ENCODE results near the gene KAZALD1. TPM values are rescaled to one million over a fixed set of nuclear protein-coding genes. Genes with fewer than 3 reads are reported as not detected.
A peak's percentile ranks its signal among the peaks of the same experiment; 100 is the strongest.

KAZALD1 gene
- total and polyA plus RNA-seq, 10 of the 15 experiments (the other 5 are each of a cell fraction or from before 2014, with no cell fraction given), result 0.10 to 4.3 (median 1.9) TPM

DNA sequence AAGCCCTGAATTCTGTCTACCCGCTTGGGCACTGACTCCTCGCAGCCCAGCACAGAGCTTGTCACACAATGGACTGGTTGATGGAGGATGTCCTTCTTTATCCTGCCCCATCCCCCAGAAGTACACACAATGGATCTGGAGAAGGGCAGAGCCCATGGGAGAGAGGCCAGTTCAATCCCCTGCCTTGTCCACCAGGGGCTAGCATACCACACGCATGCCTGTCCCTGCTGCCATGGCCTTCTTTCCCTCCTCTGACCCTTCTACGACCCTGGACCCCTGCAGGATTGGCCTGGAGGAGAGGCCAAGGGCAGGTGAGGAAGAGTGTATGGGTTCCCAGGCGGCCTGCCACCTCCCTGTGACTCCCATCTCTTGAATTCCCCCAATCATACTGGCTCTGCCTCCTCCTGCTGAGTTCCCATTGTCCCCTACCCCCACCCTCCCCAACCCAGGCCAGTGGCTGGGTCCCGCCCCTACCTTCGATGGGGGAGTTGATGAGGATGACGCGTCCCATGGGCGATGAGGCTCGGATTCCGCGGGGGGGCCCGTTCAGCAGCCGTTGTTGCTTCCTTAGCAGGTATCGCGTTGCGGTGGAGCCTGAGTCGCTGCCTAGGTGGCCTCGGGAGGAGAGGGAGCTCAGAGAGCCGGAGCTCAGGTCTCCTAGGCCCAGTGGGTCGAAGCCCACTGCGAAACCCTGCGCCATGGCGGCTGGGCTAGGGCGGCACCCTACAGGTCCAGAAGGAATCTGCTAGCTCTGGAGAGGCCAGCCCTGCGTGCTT lies 32.1 kb upstream of the KAZALD1 start:
- WGBS (ENCODE audit: insufficient coverage, insufficient replicate concordance, low lambda C conversion rate, missing lambda C conversion rate), result 45% methylated on average over 26 of the region's 27 CpGs
- TF ChIP-seq, protein P1, sequence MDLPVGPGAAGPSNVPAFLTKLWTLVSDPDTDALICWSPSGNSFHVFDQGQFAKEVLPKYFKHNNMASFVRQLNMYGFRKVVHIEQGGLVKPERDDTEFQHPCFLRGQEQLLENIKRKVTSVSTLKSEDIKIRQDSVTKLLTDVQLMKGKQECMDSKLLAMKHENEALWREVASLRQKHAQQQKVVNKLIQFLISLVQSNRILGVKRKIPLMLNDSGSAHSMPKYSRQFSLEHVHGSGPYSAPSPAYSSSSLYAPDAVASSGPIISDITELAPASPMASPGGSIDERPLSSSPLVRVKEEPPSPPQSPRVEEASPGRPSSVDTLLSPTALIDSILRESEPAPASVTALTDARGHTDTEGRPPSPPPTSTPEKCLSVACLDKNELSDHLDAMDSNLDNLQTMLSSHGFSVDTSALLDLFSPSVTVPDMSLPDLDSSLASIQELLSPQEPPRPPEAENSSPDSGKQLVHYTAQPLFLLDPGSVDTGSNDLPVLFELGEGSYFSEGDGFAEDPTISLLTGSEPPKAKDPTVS (IDR thresholded peaks at IDR 0.05; ENCODE audit: low read depth, low read length), result no peak
- TF ChIP-seq CREB1 (IDR thresholded peaks at IDR 0.05; ENCODE audit: low read depth) (no peak), EED (IDR thresholded peaks at IDR 0.05; ENCODE audit: low read depth) (no peak), NR2F1 (conservative IDR thresholded peaks at IDR 0.05) (no peak)
- TF ChIP-seq, protein P2, sequence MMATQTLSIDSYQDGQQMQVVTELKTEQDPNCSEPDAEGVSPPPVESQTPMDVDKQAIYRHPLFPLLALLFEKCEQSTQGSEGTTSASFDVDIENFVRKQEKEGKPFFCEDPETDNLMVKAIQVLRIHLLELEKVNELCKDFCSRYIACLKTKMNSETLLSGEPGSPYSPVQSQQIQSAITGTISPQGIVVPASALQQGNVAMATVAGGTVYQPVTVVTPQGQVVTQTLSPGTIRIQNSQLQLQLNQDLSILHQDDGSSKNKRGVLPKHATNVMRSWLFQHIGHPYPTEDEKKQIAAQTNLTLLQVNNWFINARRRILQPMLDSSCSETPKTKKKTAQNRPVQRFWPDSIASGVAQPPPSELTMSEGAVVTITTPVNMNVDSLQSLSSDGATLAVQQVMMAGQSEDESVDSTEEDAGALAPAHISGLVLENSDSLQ (IDR thresholded peaks at IDR 0.05), result no peak
- TF ChIP-seq, protein P3, sequence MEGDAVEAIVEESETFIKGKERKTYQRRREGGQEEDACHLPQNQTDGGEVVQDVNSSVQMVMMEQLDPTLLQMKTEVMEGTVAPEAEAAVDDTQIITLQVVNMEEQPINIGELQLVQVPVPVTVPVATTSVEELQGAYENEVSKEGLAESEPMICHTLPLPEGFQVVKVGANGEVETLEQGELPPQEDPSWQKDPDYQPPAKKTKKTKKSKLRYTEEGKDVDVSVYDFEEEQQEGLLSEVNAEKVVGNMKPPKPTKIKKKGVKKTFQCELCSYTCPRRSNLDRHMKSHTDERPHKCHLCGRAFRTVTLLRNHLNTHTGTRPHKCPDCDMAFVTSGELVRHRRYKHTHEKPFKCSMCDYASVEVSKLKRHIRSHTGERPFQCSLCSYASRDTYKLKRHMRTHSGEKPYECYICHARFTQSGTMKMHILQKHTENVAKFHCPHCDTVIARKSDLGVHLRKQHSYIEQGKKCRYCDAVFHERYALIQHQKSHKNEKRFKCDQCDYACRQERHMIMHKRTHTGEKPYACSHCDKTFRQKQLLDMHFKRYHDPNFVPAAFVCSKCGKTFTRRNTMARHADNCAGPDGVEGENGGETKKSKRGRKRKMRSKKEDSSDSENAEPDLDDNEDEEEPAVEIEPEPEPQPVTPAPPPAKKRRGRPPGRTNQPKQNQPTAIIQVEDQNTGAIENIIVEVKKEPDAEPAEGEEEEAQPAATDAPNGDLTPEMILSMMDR (IDR thresholded peaks at IDR 0.05 in 2 of 3, conservative IDR thresholded peaks at IDR 0.05 in 1 of 3; ENCODE audit: control insufficient read depth in 2 of 3, extremely low read depth in 1 of 3, insufficient read depth in 1 of 3, low read depth in 3 of 3, low read length in 3 of 3), result 0 out of 6 replicates have a peak, but pooled peaks of 1 of the 3 experiments have one; percentile 4
- Histone ChIP-seq H3K4me3 (no peak overlapping the region), H3K9ac (ENCODE audit: control insufficient read depth, insufficient read depth, low read length) (no peak overlapping the region), H2AFZ (ENCODE audit: control insufficient read depth, low read depth, low read length) (no peak overlapping the region), H4K20me1 (ENCODE audit: control insufficient read depth, insufficient read depth) (no peaks in the 10 kb centered on the region), H3K9me3 (replicated peaks; ENCODE audit: control insufficient read depth, insufficient read depth, low read length) (no peaks in the 10 kb centered on the region), H3K4me2 (ENCODE audit: control insufficient read depth, insufficient read depth) (no peak overlapping the region), H3K36me3 (ENCODE audit: control insufficient read depth in 2 of 2, insufficient read depth in 2 of 2, low read length in 1 of 2) (no peaks in the 10 kb centered on the region), H3K27me3 (replicated peaks in 1 of 2; ENCODE audit: control insufficient read depth in 2 of 2, insufficient read depth in 2 of 2, low read length in 1 of 2) (peaks cover 5 to 9% of the 10 kb centered on the region in 2 experiments), H3K4me1 (ENCODE audit: control insufficient read depth, insufficient read depth, low read length) (peaks cover 21% of the 10 kb centered on the region), H3K79me2 (ENCODE audit: control insufficient read depth, insufficient read depth, low read length) (no peaks in the 10 kb centered on the region), H3K27ac (ENCODE audit: control insufficient read depth, insufficient read depth) (no peak overlapping the region)
- RAD21 ChIA-PET (ENCODE audit: unreplicated experiment), result interaction anchor here (1.4 to 1.7 kb wide), 3 partner anchors 12 to 20 kb away, joined by 5 to 7 read pairs (median 5); no protein-coding TSS in a partner anchor
- CTCF ChIA-PET, result interaction anchor here (2.9 to 6.5 kb wide), 4 partner anchors 12 to 21 kb away, joined by 17 to 86 read pairs (median 32); no protein-coding TSS in a partner anchor
- DNase-seq (ENCODE audit: low read depth, low spot score), result no peak
- in situ Hi-C loops (cut with MboI), result no loop called here
- intact Hi-C loops (cut with micrococcal nuclease; ENCODE audit: unreplicated experiment), result loop anchor here (5.0 kb wide), 1 partner anchor 38 kb away; no protein-coding TSS in a partner anchor
- ATAC-seq, result no peak
- SMC1A ChIA-PET (ENCODE audit: uncharacterized antibody, unreplicated experiment), result interaction anchor here (1.5 to 4.3 kb wide), 2 partner anchors 10 to 12 kb away, joined by 5 to 24 read pairs; no protein-coding TSS in a partner anchor
- FAIRE-seq, result no peak
- BruUV-seq (replicated peaks), result no TSS peak
- POLR2A ChIA-PET, result no interaction called here

Data from GM12878 (cell line).